ENCODE measurements around the gene EIF2B4. TPM values are rescaled to one million over a fixed set of nuclear protein-coding genes. Genes with fewer than 3 reads are reported as not detected.

Gene EIF2B4
- total and polyA plus RNA-seq, 2 of the 13 experiments (the other 11 are each of a cell fraction or from before 2014, with no cell fraction given), result 91.5 to 96.4 TPM

DNA sequence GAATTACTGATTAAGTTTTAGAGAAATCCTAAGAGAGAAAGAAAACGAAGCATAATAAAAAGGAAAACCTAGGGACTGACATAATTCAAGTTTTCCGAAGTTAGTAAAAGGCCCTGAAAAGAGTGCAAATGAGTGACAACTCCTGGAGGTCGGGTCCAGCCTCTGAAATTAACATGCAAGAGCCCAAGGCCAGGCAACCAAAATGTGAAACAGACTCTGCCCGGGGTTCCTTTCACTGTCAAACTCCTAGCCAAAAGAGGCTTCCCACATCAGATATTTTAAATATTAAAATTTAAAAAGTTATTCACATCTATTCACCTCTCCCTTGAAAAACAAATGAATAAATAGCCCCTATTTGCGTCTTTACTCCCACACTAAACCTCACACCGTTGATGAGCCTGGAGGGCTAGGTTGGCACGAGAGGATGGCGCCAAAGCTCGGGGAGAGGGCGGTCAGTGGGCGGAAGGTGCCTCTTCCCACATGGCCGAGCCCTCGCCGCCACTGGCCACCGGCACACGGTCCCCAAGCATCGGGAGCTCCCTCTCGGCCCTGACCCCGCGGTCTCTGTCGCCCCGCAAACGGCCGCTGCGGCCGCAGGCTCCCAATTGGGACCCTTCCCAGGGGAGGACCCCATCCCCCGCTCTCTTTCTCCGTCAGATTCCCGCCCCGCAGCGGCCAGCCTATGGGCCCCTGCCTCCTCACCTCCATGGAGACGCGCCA is 38.6 kb upstream of the EIF2B4 start (continued):
- TF ChIP-seq PLRG1 (conservative IDR thresholded peaks at IDR 0.05) (no peak), STAG1 (CRISPR knock-in tag; IDR thresholded peaks at IDR 0.05) (no peak), POLR2AphosphoS5 (IDR thresholded peaks at IDR 0.05; ENCODE audit: low read depth, low read length) (no peak), ZNF558 (CRISPR knock-in tag; IDR thresholded peaks at IDR 0.05; ENCODE audit: borderline replicate concordance) (no peak), PHF5A (CRISPR knock-in tag; IDR thresholded peaks at IDR 0.05; ENCODE audit: low read depth, unreplicated experiment) (no peak), SNAI1 (CRISPR knock-in tag; IDR thresholded peaks at IDR 0.05; ENCODE audit: borderline replicate concordance) (no peak), ZNF331 (CRISPR knock-in tag; IDR thresholded peaks at IDR 0.05) (no peak), KLF9 (CRISPR knock-in tag; IDR thresholded peaks at IDR 0.05; ENCODE audit: low read depth) (no peak), ZNF782 (CRISPR knock-in tag; IDR thresholded peaks at IDR 0.05; ENCODE audit: borderline replicate concordance) (no peak), FOXJ3 (CRISPR knock-in tag; IDR thresholded peaks at IDR 0.05; ENCODE audit: borderline replicate concordance) (no peak), ARNT2 (CRISPR knock-in tag; IDR thresholded peaks at IDR 0.05; ENCODE audit: low read depth) (no peak), ZNF644 (CRISPR knock-in tag; IDR thresholded peaks at IDR 0.05; ENCODE audit: low read depth) (no peak), ZNF44 (CRISPR knock-in tag; IDR thresholded peaks at IDR 0.05) (no peak), ZBTB38 (CRISPR knock-in tag; IDR thresholded peaks at IDR 0.05) (no peak)
- TF ChIP-seq, protein P1, sequence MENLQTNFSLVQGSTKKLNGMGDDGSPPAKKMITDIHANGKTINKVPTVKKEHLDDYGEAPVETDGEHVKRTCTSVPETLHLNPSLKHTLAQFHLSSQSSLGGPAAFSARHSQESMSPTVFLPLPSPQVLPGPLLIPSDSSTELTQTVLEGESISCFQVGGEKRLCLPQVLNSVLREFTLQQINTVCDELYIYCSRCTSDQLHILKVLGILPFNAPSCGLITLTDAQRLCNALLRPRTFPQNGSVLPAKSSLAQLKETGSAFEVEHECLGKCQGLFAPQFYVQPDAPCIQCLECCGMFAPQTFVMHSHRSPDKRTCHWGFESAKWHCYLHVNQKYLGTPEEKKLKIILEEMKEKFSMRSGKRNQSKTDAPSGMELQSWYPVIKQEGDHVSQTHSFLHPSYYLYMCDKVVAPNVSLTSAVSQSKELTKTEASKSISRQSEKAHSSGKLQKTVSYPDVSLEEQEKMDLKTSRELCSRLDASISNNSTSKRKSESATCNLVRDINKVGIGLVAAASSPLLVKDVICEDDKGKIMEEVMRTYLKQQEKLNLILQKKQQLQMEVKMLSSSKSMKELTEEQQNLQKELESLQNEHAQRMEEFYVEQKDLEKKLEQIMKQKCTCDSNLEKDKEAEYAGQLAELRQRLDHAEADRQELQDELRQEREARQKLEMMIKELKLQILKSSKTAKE (CRISPR knock-in tag; IDR thresholded peaks at IDR 0.05; ENCODE audit: borderline replicate concordance), result 0 out of 2 replicates have a peak, but pooled peaks have one; percentile 34
- TF ChIP-seq, protein P2, sequence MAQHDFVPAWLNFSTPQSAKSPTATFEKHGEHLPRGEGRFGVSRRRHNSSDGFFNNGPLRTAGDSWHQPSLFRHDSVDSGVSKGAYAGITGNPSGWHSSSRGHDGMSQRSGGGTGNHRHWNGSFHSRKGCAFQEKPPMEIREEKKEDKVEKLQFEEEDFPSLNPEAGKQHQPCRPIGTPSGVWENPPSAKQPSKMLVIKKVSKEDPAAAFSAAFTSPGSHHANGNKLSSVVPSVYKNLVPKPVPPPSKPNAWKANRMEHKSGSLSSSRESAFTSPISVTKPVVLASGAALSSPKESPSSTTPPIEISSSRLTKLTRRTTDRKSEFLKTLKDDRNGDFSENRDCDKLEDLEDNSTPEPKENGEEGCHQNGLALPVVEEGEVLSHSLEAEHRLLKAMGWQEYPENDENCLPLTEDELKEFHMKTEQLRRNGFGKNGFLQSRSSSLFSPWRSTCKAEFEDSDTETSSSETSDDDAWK (CRISPR knock-in tag; IDR thresholded peaks at IDR 0.05), result no peak
- TF ChIP-seq, protein P3, sequence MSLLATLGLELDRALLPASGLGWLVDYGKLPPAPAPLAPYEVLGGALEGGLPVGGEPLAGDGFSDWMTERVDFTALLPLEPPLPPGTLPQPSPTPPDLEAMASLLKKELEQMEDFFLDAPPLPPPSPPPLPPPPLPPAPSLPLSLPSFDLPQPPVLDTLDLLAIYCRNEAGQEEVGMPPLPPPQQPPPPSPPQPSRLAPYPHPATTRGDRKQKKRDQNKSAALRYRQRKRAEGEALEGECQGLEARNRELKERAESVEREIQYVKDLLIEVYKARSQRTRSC (CRISPR knock-in tag; IDR thresholded peaks at IDR 0.05; ENCODE audit: low read depth), result no peak
- TF ChIP-seq, protein P4, sequence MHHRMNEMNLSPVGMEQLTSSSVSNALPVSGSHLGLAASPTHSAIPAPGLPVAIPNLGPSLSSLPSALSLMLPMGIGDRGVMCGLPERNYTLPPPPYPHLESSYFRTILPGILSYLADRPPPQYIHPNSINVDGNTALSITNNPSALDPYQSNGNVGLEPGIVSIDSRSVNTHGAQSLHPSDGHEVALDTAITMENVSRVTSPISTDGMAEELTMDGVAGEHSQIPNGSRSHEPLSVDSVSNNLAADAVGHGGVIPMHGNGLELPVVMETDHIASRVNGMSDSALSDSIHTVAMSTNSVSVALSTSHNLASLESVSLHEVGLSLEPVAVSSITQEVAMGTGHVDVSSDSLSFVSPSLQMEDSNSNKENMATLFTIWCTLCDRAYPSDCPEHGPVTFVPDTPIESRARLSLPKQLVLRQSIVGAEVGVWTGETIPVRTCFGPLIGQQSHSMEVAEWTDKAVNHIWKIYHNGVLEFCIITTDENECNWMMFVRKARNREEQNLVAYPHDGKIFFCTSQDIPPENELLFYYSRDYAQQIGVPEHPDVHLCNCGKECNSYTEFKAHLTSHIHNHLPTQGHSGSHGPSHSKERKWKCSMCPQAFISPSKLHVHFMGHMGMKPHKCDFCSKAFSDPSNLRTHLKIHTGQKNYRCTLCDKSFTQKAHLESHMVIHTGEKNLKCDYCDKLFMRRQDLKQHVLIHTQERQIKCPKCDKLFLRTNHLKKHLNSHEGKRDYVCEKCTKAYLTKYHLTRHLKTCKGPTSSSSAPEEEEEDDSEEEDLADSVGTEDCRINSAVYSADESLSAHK (CRISPR knock-in tag; IDR thresholded peaks at IDR 0.05; ENCODE audit: borderline replicate concordance), result no peak
- TF ChIP-seq, protein P5, sequence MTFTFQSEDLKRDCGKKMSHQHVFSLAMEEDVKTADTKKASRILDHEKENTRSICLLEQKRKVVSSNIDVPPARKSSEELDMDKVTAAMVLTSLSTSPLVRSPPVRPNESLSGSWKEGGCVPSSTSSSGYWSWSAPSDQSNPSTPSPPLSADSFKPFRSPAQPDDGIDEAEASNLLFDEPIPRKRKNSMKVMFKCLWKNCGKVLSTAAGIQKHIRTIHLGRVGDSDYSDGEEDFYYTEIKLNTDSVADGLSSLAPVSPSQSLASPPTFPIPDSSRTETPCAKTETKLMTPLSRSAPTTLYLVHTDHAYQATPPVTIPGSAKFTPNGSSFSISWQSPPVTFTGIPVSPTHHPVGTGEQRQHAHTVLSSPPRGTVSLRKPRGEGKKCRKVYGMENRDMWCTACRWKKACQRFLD (CRISPR knock-in tag; IDR thresholded peaks at IDR 0.05; ENCODE audit: borderline replicate concordance), result 0 out of 2 replicates have a peak, but pooled peaks have one; percentile 19
- TF ChIP-seq, protein P6, sequence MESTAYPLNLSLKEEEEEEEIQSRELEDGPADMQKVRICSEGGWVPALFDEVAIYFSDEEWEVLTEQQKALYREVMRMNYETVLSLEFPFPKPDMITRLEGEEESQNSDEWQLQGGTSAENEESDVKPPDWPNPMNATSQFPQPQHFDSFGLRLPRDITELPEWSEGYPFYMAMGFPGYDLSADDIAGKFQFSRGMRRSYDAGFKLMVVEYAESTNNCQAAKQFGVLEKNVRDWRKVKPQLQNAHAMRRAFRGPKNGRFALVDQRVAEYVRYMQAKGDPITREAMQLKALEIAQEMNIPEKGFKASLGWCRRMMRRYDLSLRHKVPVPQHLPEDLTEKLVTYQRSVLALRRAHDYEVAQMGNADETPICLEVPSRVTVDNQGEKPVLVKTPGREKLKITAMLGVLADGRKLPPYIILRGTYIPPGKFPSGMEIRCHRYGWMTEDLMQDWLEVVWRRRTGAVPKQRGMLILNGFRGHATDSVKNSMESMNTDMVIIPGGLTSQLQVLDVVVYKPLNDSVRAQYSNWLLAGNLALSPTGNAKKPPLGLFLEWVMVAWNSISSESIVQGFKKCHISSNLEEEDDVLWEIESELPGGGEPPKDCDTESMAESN (CRISPR knock-in tag; conservative IDR thresholded peaks at IDR 0.05), result no peak
